Measurements from ENCODE around the gene MT1B.

- TF ChIP-seq POLR2A (IDR thresholded peaks at IDR 0.05; ENCODE audit: low read depth, low read length) (no peak), POLR2AphosphoS5 (IDR thresholded peaks at IDR 0.05; ENCODE audit: low read depth, low read length) (no peak), TAF1 (IDR thresholded peaks at IDR 0.05; ENCODE audit: borderline replicate concordance, low read depth, low read length) (no peak)
These were observed 48.1 kb upstream of the MT1B start for GRCh38 chr16:56603589-56603988.
